ENCODE results near the gene LRMDA. TPM values are rescaled to one million over a fixed set of nuclear protein-coding genes. Genes with fewer than 3 reads are reported as not detected.

Gene LRMDA
- total RNA-seq, 4 donors from 2014 or later: 0.88 to 14.1 (median 5.1) TPM; not detected in 1

GRCh38 chr10:75417522-75417927 is 13.9 kb upstream of the LRMDA start:
- WGBS, 2 donors: 40 to 50% methylated on average over 5 of the region's 5 CpGs
- Histone ChIP-seq H3K4me3 (no peak overlapping the region), H3K27me3 (no peaks in the 10 kb centered on the region), H3K9me3 (no peaks in the 10 kb centered on the region), H3K27ac (peak overlapping the region in 1 of 4 donors; percentile 19), H3K36me3 (no peaks in the 10 kb centered on the region), H3K4me1 (peaks cover 0 to 12% (median 5%) of the 10 kb centered on the region in 3 donors)
- intact Hi-C loops (cut with DNase I): no loop called here
- DNase-seq: no peak
- no peak for TF ChIP-seq CTCF (IDR thresholded peaks at IDR 0.05)
- TF ChIP-seq POLR2A (IDR thresholded peaks at IDR 0.05): no peak

GRCh38 chr10:75418293-75418692 is 13.1 kb upstream of the LRMDA start:
- Histone ChIP-seq H3K4me3 (no peak overlapping the region), H3K27ac (no peak overlapping the region), H3K4me1 (peaks cover 0 to 12% (median 5%) of the 10 kb centered on the region in 3 donors), H3K9me3 (no peaks in the 10 kb centered on the region), H3K36me3 (no peaks in the 10 kb centered on the region), H3K27me3 (no peaks in the 10 kb centered on the region)
- 57 to 74% methylated on average over 3 to 4 of the region's 4 CpGs for WGBS, 2 donors
- no peak for TF ChIP-seq CTCF (IDR thresholded peaks at IDR 0.05)
- no peak for TF ChIP-seq POLR2A (IDR thresholded peaks at IDR 0.05)
- no peak for DNase-seq
- intact Hi-C loops (cut with DNase I): no loop called here

- H3K36me3 ChIP-seq: no peaks in the 10 kb centered on the region
- no peak overlapping the region for H3K27ac ChIP-seq
- 87 to 96% methylated on average over 8 of the region's 8 CpGs for WGBS, 2 donors
- H3K4me3 ChIP-seq: no peak overlapping the region
- H3K9me3 ChIP-seq: no peaks in the 10 kb centered on the region
- DNase-seq: no peak
- H3K27me3 ChIP-seq: no peaks in the 10 kb centered on the region
- TF ChIP-seq CTCF (IDR thresholded peaks at IDR 0.05) (no peak), POLR2A (IDR thresholded peaks at IDR 0.05) (no peak)
- peaks cover 0 to 12% (median 5%) of the 10 kb centered on the region in 3 donors for H3K4me1 ChIP-seq
- intact Hi-C loops (cut with DNase I): no loop called here
These were observed 12.7 kb upstream of the LRMDA start for GRCh38 chr10:75418712-75419111.

GRCh38 chr10:75422913-75423312 is 8.5 kb upstream of the LRMDA start:
- no peaks in the 10 kb centered on the region for H3K36me3 ChIP-seq
- no peak for DNase-seq
- no peaks in the 10 kb centered on the region for H3K27me3 ChIP-seq
- H3K9me3 ChIP-seq: no peaks in the 10 kb centered on the region
- TF ChIP-seq POLR2A (IDR thresholded peaks at IDR 0.05): no peak
- TF ChIP-seq CTCF (IDR thresholded peaks at IDR 0.05): no peak
- peaks cover 4 to 39% (median 13%) of the 10 kb centered on the region in 3 donors for H3K4me1 ChIP-seq
- intact Hi-C loops (cut with DNase I): no loop called here
- H3K4me3 ChIP-seq: no peak overlapping the region
- no peak overlapping the region for H3K27ac ChIP-seq
- 90 to 93% methylated on average over 6 of the region's 6 CpGs for WGBS, 2 donors

GRCh38 chr10:75424571-75424970 is 6.9 kb upstream of the LRMDA start:
- TF ChIP-seq POLR2A (IDR thresholded peaks at IDR 0.05): no peak
- no peak for TF ChIP-seq CTCF (IDR thresholded peaks at IDR 0.05)
- H3K27me3 ChIP-seq: no peaks in the 10 kb centered on the region
- H3K4me1 ChIP-seq: peaks cover 16 to 54% (median 30%) of the 10 kb centered on the region in 3 donors
- no peaks in the 10 kb centered on the region for H3K36me3 ChIP-seq
- intact Hi-C loops (cut with DNase I): no loop called here
- WGBS, 2 donors: 83 to 87% methylated on average over 1 to 2 of the region's 2 CpGs
- no peak overlapping the region for H3K4me3 ChIP-seq
- no peak for DNase-seq
- no peak overlapping the region for H3K27ac ChIP-seq
- H3K9me3 ChIP-seq: no peaks in the 10 kb centered on the region
